Dendritic cell treated with granulocyte-macrophage colony-stimulating factor and Interleukin-4, amounts not matched to agents 40 ng/mL and 50 ng/mL, for 4 days (primary cell): Measurements from ENCODE around the gene DSTN.
A peak's percentile ranks its signal among the peaks of the same experiment; 100 is the strongest.

Experiments
- H3K27ac Mint-ChIP-seq: one replicate; pipeline ENCODE4 v1.8.0; 2022; ENCODE audit warnings: mild to moderate bottlenecking, mixed read lengths
- H3K27me3 Mint-ChIP-seq: one replicate; pipeline ENCODE4 v1.8.0; 2022; ENCODE audit warnings: mild to moderate bottlenecking, mixed read lengths
- H3K36me3 Mint-ChIP-seq: one replicate; pipeline ENCODE4 v1.8.0; 2022; ENCODE audit warnings: low read depth, mixed read lengths
- H3K4me1 Mint-ChIP-seq: one replicate; pipeline ENCODE4 v1.8.0; 2022; ENCODE audit warnings: low read depth, mixed read lengths
- H3K4me3 Mint-ChIP-seq: one replicate; pipeline ENCODE4 v1.8.0; 2022; ENCODE audit warnings: mild to moderate bottlenecking, moderate library complexity, mixed read lengths
- H3K9me3 Mint-ChIP-seq: one replicate; pipeline ENCODE4 v1.8.0; 2022; ENCODE audit warnings: mixed read lengths
- intact Hi-C: fragments of 100-400 bp; cut with micrococcal nuclease; formaldehyde crosslinking; loops from one replicate; pipeline ENCODE4 v1.15.0; 2022

The DSTN gene

DNA sequence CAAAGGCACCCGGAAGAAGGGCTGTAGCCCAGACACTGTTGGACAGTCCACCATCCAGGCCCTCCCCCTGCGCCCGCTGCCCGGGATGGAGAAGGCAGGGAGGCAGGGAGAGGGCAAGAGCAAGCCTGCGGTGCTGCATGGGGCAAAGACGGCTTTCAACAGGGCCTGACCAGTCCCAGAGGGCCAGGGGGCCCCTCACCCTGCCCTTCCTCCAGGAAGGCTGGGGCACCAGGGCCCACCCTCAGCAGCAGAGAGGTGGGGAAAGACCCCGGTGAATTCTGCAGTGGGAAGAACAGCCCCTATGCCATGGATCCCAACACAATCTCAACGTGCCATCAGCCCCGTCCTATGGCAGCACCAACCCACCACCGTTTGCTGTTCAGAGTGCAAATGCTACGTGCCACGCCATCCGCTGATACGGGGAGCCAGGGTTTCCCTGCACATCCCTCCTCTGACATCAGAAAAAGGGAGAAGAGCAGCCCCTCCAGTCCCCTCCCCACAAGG is 71.1 kb downstream of the DSTN start:
- no peaks in the 10 kb centered on the region for H3K27me3 Mint-ChIP-seq
- no peak overlapping the region for H3K27ac Mint-ChIP-seq
- intact Hi-C loops = no loop called here
- peaks cover 95% of the 10 kb centered on the region for H3K36me3 Mint-ChIP-seq
- no peaks in the 10 kb centered on the region for H3K9me3 Mint-ChIP-seq
- peaks cover 28% of the 10 kb centered on the region for H3K4me1 Mint-ChIP-seq
- H3K4me3 Mint-ChIP-seq = no peak overlapping the region

DNA sequence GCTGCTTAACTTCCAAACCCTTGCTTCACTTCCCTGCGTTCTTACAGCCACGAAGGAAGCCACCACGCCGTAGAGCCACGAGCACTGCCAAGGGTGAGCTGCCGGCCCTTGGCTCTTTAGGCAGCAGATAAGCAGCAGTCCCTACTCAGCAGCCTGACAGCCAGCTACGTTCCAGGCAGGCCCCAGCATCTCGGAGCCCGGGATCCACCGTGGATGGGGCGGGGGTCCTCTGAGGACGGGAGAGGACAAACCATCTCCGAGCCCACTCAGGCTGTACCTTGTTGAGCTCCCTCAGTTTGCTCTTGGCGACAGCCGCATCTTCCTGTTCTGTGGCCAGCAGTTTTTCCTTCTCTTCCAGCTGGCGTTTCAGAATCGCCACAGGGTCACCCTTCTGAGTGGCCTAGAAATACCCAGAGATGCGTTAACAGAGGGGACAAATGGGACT is 71.7 kb downstream of the DSTN start:
- Mint-ChIP-seq H3K4me3 (no peak overlapping the region), H3K4me1 (peaks cover 25% of the 10 kb centered on the region), H3K9me3 (no peaks in the 10 kb centered on the region), H3K36me3 (peaks cover 95% of the 10 kb centered on the region), H3K27ac (no peak overlapping the region), H3K27me3 (no peaks in the 10 kb centered on the region)
- intact Hi-C loops = no loop called here

DNA sequence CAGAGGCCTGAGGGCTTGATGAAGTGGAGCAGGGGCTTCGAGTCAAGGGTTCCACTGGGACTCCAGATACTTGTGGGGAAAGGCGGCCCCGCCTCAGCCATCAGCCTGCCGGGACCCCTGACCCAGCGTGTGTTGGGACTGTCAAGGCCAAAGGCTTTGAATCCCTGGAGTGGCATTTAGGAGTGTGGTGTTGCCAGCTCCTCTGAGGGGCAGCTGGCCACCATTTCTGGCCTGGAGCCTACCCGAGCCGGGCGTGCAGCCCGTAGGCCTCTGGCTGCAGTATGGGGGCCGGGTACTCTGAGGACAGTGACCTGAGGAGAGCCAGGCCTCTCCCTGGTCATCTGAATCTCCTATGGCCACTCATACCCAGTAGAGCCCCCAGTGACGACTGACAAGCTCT is 72.1 kb downstream of the DSTN start:
- Mint-ChIP-seq H3K9me3 (no peaks in the 10 kb centered on the region), H3K27ac (no peak overlapping the region), H3K4me1 (peaks cover 25% of the 10 kb centered on the region), H3K27me3 (no peaks in the 10 kb centered on the region), H3K4me3 (no peak overlapping the region), H3K36me3 (peaks cover 95% of the 10 kb centered on the region)
- intact Hi-C loops = no loop called here

DNA sequence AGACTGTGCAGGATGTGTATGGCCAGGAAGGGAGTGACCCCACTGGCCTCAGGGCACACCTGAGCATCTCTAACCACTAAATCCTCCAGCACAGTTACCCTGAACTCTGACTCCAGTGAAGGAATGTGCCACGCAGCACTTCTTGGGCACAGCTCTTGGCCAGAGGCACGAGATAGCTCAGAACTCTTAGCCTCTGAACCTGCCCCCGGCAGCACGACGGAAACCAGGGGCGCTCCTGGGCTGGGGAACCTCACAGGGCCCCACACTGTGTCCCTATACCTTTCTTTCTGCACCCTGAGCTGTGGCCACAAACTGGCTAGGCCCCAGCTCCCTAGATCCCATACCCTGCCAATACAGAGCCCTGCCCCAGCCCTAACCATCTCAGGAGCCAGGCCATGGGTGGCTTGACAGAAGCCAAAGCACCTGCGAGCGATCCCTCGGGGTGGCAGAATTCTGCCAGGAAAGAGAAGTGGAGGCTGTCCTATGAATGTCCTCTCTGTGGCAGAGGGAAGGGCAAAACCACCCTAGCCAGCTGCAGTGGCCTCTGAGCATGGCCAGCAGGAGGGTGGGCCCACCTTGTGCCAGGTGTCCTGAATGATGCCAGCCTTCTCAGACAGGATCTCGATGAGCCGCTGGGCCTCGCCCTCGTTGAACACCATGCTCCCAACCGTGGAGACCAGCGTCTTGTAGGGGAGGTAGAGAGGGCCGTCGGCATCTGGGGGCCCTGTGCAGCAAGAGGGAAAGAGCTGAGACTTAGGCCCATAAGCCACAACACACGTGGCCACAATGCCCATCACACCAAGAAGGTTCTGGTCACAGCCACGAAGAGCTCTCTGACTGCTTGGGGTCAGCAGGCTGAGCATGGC is 72.8 kb downstream of the DSTN start:
- peaks cover 25% of the 10 kb centered on the region for H3K4me1 Mint-ChIP-seq
- H3K27me3 Mint-ChIP-seq = no peaks in the 10 kb centered on the region
- peaks cover 93% of the 10 kb centered on the region for H3K36me3 Mint-ChIP-seq
- no peak overlapping the region for H3K27ac Mint-ChIP-seq
- no peak overlapping the region for H3K4me3 Mint-ChIP-seq
- no peaks in the 10 kb centered on the region for H3K9me3 Mint-ChIP-seq
- intact Hi-C loops = no loop called here

DNA sequence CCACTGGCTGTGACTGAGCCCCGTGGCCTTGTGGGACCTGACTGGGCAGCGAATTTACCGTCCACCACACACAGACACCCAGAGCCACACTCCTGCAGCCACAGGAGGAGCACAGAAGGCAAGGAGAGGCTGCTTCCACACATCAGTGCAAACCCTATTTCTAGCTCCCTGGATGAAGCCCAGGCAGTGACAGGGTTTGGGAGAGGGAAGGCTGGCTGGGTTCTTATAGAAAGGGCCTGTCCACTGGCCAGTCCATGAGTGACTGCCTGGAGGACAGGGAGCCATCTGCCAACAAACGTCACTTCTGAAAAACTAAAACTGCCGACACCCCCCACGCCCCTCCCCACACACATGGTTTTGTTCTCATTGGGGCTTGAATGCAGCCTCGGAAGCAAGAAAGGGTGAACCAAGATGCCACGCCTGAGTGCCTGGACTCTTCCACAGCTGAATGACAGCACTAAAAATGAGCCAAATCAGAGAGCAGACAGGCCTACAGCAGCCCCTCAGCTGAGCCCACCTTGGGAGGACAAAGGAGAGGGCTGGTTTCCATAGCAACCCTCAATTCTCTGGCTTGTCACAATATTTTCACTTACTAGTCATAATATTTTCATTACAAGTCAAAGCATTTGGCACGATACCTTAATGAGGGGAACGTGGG is 73.8 kb downstream of the DSTN start:
- H3K27me3 Mint-ChIP-seq = no peaks in the 10 kb centered on the region
- no peak overlapping the region for H3K27ac Mint-ChIP-seq
- intact Hi-C loops = no loop called here
- H3K4me1 Mint-ChIP-seq = peaks cover 33% of the 10 kb centered on the region
- H3K9me3 Mint-ChIP-seq = no peaks in the 10 kb centered on the region
- no peak overlapping the region for H3K4me3 Mint-ChIP-seq
- peaks cover 82% of the 10 kb centered on the region for H3K36me3 Mint-ChIP-seq

DNA sequence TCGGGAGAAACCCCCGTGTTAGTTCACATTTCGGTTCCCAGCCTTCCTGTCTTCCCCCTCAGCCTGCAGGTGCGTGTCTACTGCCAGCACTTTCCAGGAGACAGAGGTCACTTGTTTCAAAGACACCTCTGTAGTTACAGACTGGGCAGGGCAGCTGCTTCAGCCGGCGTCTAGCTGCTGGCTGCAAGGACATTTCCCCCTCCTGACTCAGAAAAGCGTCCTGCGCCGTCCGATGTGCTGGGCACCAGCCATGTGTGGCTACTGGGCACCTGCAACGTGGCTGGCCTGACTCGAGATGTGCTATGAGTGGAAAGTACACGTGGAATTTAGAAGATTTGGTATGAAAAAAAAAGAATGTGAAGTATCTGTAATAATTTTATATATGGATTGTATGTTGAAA is 74.6 kb downstream of the DSTN start:
- Mint-ChIP-seq H3K27ac (no peak overlapping the region), H3K4me3 (no peak overlapping the region), H3K36me3 (peaks cover 74% of the 10 kb centered on the region), H3K27me3 (no peaks in the 10 kb centered on the region), H3K9me3 (no peaks in the 10 kb centered on the region), H3K4me1 (peaks cover 41% of the 10 kb centered on the region)
- intact Hi-C loops = no loop called here

DNA sequence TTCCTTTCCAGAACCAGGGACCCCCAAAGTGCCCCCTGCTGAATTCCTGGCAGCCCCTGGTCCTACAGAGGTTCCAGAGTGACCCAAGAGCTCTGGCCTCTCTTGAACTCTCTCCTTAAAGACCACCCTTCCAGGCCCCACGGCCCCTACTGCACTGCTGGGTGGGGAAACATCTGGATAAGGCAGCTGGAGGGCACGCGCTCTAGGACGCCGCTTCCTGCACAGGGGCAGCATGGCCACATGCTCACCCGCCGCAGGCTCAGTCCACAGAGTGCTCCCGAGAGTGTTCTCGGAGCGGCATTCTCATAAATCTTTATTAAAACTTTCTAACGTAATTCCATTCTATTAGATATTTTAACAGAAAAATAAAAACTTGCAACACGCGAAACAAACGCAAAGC is 75.1 kb downstream of the DSTN start:
- intact Hi-C loops = no loop called here
- Mint-ChIP-seq H3K4me1 (peaks cover 46% of the 10 kb centered on the region), H3K9me3 (no peaks in the 10 kb centered on the region), H3K27ac (no peak overlapping the region), H3K36me3 (peaks cover 69% of the 10 kb centered on the region), H3K27me3 (no peaks in the 10 kb centered on the region), H3K4me3 (no peak overlapping the region)

DNA sequence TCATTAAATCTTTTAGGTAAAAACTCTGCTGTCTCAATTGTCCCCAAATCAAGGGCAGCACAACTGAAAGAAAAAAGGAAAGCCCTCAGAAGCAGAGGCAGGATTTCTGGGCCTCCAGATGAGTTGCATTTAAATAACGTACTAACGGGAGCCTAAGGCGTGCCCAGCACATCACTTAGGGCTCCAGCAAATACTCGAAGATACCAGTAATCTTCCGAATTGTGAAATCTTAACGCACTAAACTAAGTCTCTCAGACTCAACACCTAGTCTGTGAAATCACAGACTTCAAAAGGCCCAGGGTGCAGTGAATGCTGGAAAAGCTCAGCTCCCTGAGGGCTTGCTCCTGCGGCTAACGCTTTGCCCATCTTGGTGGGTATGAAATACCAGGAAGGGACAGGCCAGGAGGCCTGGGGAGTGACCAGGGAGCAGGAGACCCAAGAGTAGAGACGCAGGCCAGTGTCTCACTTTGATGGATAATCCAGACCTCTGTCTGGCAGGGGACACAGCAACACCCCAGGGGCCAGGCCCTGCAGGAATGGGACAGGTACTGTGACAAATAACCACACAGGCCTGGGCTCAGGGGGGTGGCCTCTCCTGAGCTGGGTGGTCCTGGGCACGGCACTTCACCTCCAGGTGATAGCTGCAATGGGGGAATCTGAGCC is 75.8 kb downstream of the DSTN start:
- H3K27me3 Mint-ChIP-seq = no peaks in the 10 kb centered on the region
- H3K9me3 Mint-ChIP-seq = no peaks in the 10 kb centered on the region
- peaks cover 62% of the 10 kb centered on the region for H3K36me3 Mint-ChIP-seq
- no peak overlapping the region for H3K4me3 Mint-ChIP-seq
- peak overlapping the region; percentile 22 for H3K27ac Mint-ChIP-seq
- peaks cover 53% of the 10 kb centered on the region for H3K4me1 Mint-ChIP-seq
- intact Hi-C loops = no loop called here

DNA sequence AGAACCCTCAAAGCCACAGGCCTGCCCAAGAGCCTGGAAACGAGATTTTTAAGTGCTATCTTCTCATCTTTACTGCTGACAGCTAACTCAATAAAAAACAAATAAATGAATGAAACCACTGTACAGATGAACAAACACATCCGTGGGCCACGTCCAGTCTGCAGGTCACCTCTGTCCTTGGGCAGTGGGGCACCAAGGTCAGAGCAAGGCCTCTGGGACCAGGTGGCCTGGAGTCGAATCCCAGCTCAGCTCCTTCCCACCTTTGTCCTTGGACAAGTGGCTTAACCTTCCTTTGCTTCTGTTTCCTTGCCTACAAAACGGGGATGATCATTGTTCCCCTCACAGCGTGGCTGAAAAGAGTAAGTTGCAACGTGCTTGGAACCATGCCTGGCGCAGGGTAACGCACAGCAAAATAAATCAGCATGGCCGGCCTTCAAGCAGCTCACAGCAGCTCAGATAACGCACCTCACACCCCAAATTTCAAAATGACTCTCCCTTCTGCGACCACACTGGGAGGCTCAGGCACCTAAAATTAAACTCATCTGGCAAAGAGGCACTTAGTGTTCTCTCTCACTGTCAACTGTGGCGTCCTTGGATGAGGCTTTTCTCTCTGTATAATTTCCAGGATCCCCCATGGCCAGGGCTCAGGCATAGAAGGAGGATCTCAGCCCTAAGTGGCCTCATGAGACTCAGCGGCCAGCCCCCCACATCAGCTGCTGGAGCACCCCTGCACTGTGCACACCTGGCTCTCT is 76.5 kb downstream of the DSTN start:
- Mint-ChIP-seq H3K27ac (peak overlapping the region; percentile 74), H3K36me3 (peaks cover 55% of the 10 kb centered on the region), H3K4me1 (peaks cover 59% of the 10 kb centered on the region), H3K4me3 (no peak overlapping the region), H3K27me3 (no peaks in the 10 kb centered on the region), H3K9me3 (no peaks in the 10 kb centered on the region)
- intact Hi-C loops = no loop called here

DNA sequence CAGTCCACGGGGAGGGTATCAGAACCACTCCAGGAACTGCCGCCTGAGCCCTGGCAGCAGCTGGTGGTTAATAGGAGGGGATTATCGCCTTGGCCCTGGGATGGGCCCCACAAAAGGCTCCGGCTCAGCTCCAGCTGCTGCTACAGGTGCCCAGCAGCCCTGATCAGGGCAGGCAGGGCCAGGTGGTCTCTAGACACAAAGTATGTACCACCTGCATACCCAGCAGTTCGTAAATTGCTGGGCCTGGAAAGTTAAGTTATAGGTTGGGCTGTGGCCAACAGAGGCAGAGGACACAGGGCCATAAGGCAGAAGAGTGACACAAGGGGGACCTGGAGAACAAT is 77.1 kb downstream of the DSTN start:
- Mint-ChIP-seq H3K4me3 (no peak overlapping the region), H3K9me3 (no peaks in the 10 kb centered on the region), H3K27ac (peak overlapping the region; percentile 74), H3K27me3 (no peaks in the 10 kb centered on the region), H3K4me1 (peaks cover 62% of the 10 kb centered on the region), H3K36me3 (peaks cover 50% of the 10 kb centered on the region)
- intact Hi-C loops = no loop called here

DNA sequence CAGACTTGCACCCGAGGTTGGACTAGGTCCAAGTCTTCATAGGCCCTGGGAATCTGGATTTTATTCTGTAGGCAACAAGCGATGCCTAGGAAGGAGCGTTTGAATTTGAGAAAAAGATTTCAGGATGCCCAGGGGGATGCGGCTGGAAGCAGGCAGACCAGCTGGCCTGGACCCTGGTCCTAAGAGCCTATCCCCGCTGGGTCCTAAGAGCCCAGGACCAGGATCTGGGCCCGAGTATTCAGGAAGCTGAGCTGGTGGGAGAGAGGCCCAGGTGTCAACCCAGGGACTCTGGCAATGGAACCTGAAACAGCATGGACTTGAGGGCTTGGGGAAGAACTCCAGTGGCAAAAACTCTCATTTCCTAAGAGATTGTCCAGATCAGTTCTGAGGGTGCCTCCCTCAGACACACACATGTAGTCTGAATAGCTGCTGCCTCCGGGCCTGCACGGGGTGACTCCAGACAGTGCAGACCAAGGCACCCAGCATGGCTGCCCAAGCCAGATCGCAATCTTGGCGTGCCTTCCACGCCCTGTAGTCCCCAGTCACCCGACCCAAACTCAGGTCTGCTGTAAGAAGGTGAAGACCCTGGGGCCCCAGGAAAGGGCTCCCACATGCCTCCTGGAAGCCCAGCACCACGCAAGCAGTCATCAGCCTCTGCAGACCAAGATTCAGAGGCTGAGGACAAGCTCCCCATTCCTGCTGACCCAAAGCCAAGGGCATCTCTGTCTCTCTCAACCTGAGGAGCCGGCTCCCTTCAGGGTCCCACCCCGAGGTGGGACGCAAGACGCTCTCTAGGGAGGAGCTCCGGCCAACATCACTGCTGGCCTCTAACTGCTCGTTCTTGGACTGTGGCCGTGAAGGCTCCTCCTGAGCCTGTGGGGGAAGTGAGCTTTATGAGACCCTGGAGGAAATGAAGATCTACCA is 77.8 kb downstream of the DSTN start:
- H3K36me3 Mint-ChIP-seq = peaks cover 49% of the 10 kb centered on the region
- intact Hi-C loops = loop anchor here (2.0 kb wide), 1 partner anchor 13 kb away; no protein-coding TSS in a partner anchor
- no peaks in the 10 kb centered on the region for H3K9me3 Mint-ChIP-seq
- no peaks in the 10 kb centered on the region for H3K27me3 Mint-ChIP-seq
- H3K27ac Mint-ChIP-seq = peak overlapping the region; percentile 74
- H3K4me3 Mint-ChIP-seq = no peak overlapping the region
- H3K4me1 Mint-ChIP-seq = peaks cover 70% of the 10 kb centered on the region

DNA sequence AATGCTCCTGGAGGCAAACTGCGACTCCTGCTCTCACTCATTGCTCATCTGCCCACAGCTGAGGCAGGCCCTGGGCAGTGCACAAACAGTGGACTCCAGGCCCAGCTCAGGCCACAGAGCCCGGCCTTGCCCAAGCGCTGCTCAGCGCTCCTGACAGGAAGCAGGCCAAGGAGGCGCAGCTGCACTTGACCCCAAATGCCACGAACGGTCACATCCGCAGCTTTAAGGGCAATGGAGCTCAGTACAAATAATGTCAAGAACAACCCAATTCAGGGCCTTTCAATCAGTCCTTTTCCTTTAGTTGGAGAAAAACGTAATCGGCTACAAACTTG is 78.4 kb downstream of the DSTN start:
- Mint-ChIP-seq H3K4me1 (peaks cover 74% of the 10 kb centered on the region), H3K27me3 (no peaks in the 10 kb centered on the region), H3K4me3 (no peak overlapping the region), H3K9me3 (no peaks in the 10 kb centered on the region), H3K27ac (peak overlapping the region; percentile 74), H3K36me3 (peaks cover 49% of the 10 kb centered on the region)
- intact Hi-C loops = loop anchor here (2.0 kb wide), 1 partner anchor 13 kb away; no protein-coding TSS in a partner anchor
